ENCODE measurements around the gene GPR146. TPM values are rescaled to one million over a fixed set of nuclear protein-coding genes. Genes with fewer than 3 reads are reported as not detected.
"Not testable (repeated sequence)": the region's sequence is repeated elsewhere in the genome, so short reads cannot be mapped to it uniquely, and the experiment has no call there.

Gene GPR146
- total RNA-seq, 1 donor from 2014 or later = 15.8 TPM

- no peak for DNase-seq
Measured at GRCh38 chr7:1058311-1058710, 14.0 kb downstream of the GPR146 start.

- peak; percentile 60 for DNase-seq
Measured at GRCh38 chr7:1058821-1059199, 14.5 kb downstream of the GPR146 start.

- DNase-seq = peak; percentile 82
Measured at GRCh38 chr7:1059200-1060091, 15.1 kb downstream of the GPR146 start.

GRCh38 chr7:1060315-1061072, 16.1 kb downstream of the GPR146 start:
- DNase-seq = no peak

GRCh38 chr7:1061180-1061579, 16.8 kb downstream of the GPR146 start:
- no peak for DNase-seq

- peak; percentile 61 for DNase-seq
Measured at GRCh38 chr7:1062296-1063294, 18.2 kb downstream of the GPR146 start.

- DNase-seq = no peak
Measured at GRCh38 chr7:1063361-1063760, 19.0 kb downstream of the GPR146 start.

- DNase-seq = no peak
Measured at GRCh38 chr7:1064581-1064980, 20.2 kb downstream of the GPR146 start.

- no peak for DNase-seq
Measured at GRCh38 chr7:1065263-1065584, 20.9 kb downstream of the GPR146 start.

GRCh38 chr7:1065585-1066241, 21.4 kb downstream of the GPR146 start:
- DNase-seq = peak; percentile 87

GRCh38 chr7:1066242-1066588, 21.9 kb downstream of the GPR146 start:
- no peak for DNase-seq

GRCh38 chr7:1068013-1068412, 23.7 kb downstream of the GPR146 start:
- DNase-seq = no peak

GRCh38 chr7:1068619-1069018, 24.3 kb downstream of the GPR146 start:
- DNase-seq = no peak

GRCh38 chr7:1070544-1071011, 26.2 kb downstream of the GPR146 start:
- no peak for DNase-seq

GRCh38 chr7:1071731-1072254, 27.4 kb downstream of the GPR146 start:
- no peak for DNase-seq

- no peak for DNase-seq
Measured at GRCh38 chr7:1073142-1073977, 29.0 kb downstream of the GPR146 start.

- not testable (repeated sequence) for DNase-seq
Measured at GRCh38 chr7:1074018-1074417, 29.7 kb downstream of the GPR146 start.

- no peak for DNase-seq
Measured at GRCh38 chr7:1074593-1075431, 30.5 kb downstream of the GPR146 start.

Data from tongue (tissue), 2 donors.